ENCODE data around the gene POU2F2. TPM values are rescaled to one million over a fixed set of nuclear protein-coding genes. Genes with fewer than 3 reads are reported as not detected.
A peak's percentile ranks its signal among the peaks of the same experiment; 100 is the strongest.

POU2F2 gene
- total and polyA plus RNA-seq, 9 of the 15 experiments (the other 6 are each of a cell fraction or from before 2014, with no cell fraction given): 0.03 to 0.68 (median 0.14) TPM

GRCh38 chr19:42075616-42076379 is 56.4 kb downstream of the POU2F2 start, which contains the start of gene ZNF574 (continued):
- TF ChIP-seq JUND (IDR thresholded peaks at IDR 0.05; ENCODE audit: borderline replicate concordance, low read depth, low read length) (peak; percentile 71), JUND (tag; IDR thresholded peaks at IDR 0.05; ENCODE audit: borderline replicate concordance, low read depth, low read length) (no peak; the same call in 2 of the 3 replicates), BRCA1 (IDR thresholded peaks at IDR 0.05) (no peak), BRCA1 (CRISPR knock-in tag; IDR thresholded peaks at IDR 0.05) (no peak), CREM (IDR thresholded peaks at IDR 0.05; ENCODE audit: low read depth) (peak; percentile 89), NFATC3 (IDR thresholded peaks at IDR 0.05) (no peak), PCBP2 (IDR thresholded peaks at IDR 0.05; ENCODE audit: low read depth, low read length, poor library complexity, severe bottlenecking) (no peak), TRIM24 (IDR thresholded peaks at IDR 0.05) (no peak), RAD51 (IDR thresholded peaks at IDR 0.05; ENCODE audit: borderline replicate concordance, low read depth) (no peak), YY1 (IDR thresholded peaks at IDR 0.05; ENCODE audit: borderline replicate concordance in 1 of 3, control insufficient read depth in 1 of 3, extremely low read depth in 1 of 3, insufficient read depth in 3 of 3, insufficient read length in 1 of 3, insufficient replicate concordance in 2 of 3, low read depth in 1 of 3, low read length in 2 of 3) (peak; percentile 90 to 99 (median 96)), ZFP1 (CRISPR knock-in tag; IDR thresholded peaks at IDR 0.05) (no peak), STAG1 (CRISPR knock-in tag; IDR thresholded peaks at IDR 0.05; ENCODE audit: borderline replicate concordance) (no peak), CSDE1 (IDR thresholded peaks at IDR 0.05) (no peak), GABPB2 (CRISPR knock-in tag; conservative IDR thresholded peaks at IDR 0.05) (peak; percentile 48; the same call in 1 of the 2 replicates), ZNF184 (CRISPR knock-in tag; IDR thresholded peaks at IDR 0.05) (no peak), FOXJ2 (tag; IDR thresholded peaks at IDR 0.05) (no peak), SMARCA5 (IDR thresholded peaks at IDR 0.05) (no peak), MEF2D (tag; conservative IDR thresholded peaks at IDR 0.05; ENCODE audit: low read depth) (no peak; the same call in 1 of the 2 replicates), CBFA2T2 (conservative IDR thresholded peaks at IDR 0.05) (no peak), BCLAF1 (IDR thresholded peaks at IDR 0.05; ENCODE audit: borderline replicate concordance in 1 of 2, control insufficient read depth in 1 of 2, low read depth in 2 of 2, low read length in 1 of 2) (no peak), ZBTB26 (CRISPR knock-in tag; IDR thresholded peaks at IDR 0.05) (peak; percentile 93), NFE2L1 (tag; IDR thresholded peaks at IDR 0.05; ENCODE audit: borderline replicate concordance, low read depth) (no peak), HMG20A (CRISPR knock-in tag; conservative IDR thresholded peaks at IDR 0.05) (no peak), TCF7L2 (IDR thresholded peaks at IDR 0.05; ENCODE audit: low read depth, low read length) (no peak), PHB2 (IDR thresholded peaks at IDR 0.05; ENCODE audit: low read depth) (no peak), LEF1 (IDR thresholded peaks at IDR 0.05) (no peak), BCL6 (CRISPR knock-in tag; IDR thresholded peaks at IDR 0.05) (no peak)

All from K562 (cell line).